C4-2B (cell line): ENCODE data around the gene TESK2.

Experiments
- CTCF ChIP-seq: fragments of 450-650 bp; conservative IDR thresholded peaks from 2 replicates; pipeline ENCODE4 v1.5.1; 2017; ENCODE audit warnings: mild to moderate bottlenecking
- ZFX ChIP-seq: fragments of 450-650 bp; IDR thresholded peaks from 2 replicates; pipeline ENCODE4 v1.6.1; 2017

GRCh38 chr1:45485949-45486348 lies 5.0 kb downstream of the TESK2 start:
- no peak for TF ChIP-seq CTCF
- TF ChIP-seq ZFX = no peak
